HCT116 (cell line): Measurements from ENCODE around the gene CD300LB. TPM values are rescaled to one million over a fixed set of nuclear protein-coding genes. Genes with fewer than 3 reads are reported as not detected.

ENCODE experiments used
- ATAC-seq: fragments of 200-7000 bp; cut with Tn5 transposase; 2 replicates; pipeline ENCODE4 v1.9.1; 2020; ENCODE audit warnings: mild to moderate bottlenecking, moderate library complexity
- BruUV-seq: library from RNA; stranded (reverse); fragments of 400-500 nt; replicated peaks from 2 replicates; lab custom pipeline; 2021; lab: Mats Ljungman, UMichigan
- CTCF ChIA-PET: fragments of 300-600 bp; sonication (Branson Sonifier 250); formaldehyde crosslinking; loops from one replicate; lab custom pipeline; 2021; ENCODE audit warnings: antibody characterized with exemption; lab: Charles Lee
- POLR2A ChIA-PET: fragments of 300-600, 350-600 bp; sonication (Branson Sonifier 250); formaldehyde crosslinking; loops from one replicate; lab custom pipeline; 2021; ENCODE audit warnings: antibody characterized with exemption; lab: Charles Lee
- RAD21 ChIA-PET, 2 experiments: fragments of 300-600 bp; sonication (Branson Sonifier 250); formaldehyde crosslinking; loops; one replicate each; lab custom pipeline; 2023; ENCODE audit warnings: low total read pairs in 2 of 2; ENCODE audit not compliant: uncharacterized antibody in 2 of 2, unreplicated experiment in 2 of 2, low non-redundant PET in 1 of 2; lab: Charles Lee
- DNase-seq: peaks from one replicate; pipeline ENCODE4 v3.0.0-alpha.2; 2010; ENCODE audit warnings: low read depth, low spot score
- H2AFZ ChIP-seq: fragments of 200-600 bp; shearing (Covaris generic), sonication (generic); 2 replicates; pipeline ENCODE4 v1.6.1; 2017; ENCODE audit warnings: low read depth, mixed run types, mixed read lengths, antibody characterized with exemption, low read length; ENCODE audit not compliant: poor library complexity, severe bottlenecking
- H3K27ac ChIP-seq: 2 replicates; pipeline ENCODE4 v1.5.1; 2012; ENCODE audit warnings: low read depth, low read length
- H3K27me3 ChIP-seq: fragments of 200-600 bp; sonication (generic); 2 replicates; pipeline ENCODE4 v1.6.1; 2016; ENCODE audit warnings: mixed run types, low read length, mixed read lengths; ENCODE audit not compliant: insufficient read depth
- H3K36me3 ChIP-seq, 2 experiments: fragments of 200-500 bp in 1 of 2; fragments of 200-600 bp in 1 of 2; sonication (Bioruptor generic) in 1 of 2; sonication (generic) in 1 of 2; 2 replicates each; pipeline versions ENCODE4 v1.5.1 to v1.6.1; 2014 to 2016; ENCODE audit warnings: low read length in 2 of 2, inconsistent platforms in 1 of 2, mixed read lengths in 1 of 2, mixed run types in 1 of 2; ENCODE audit not compliant: insufficient read depth in 2 of 2, control insufficient read depth in 1 of 2
- H3K4me1 ChIP-seq, 2 experiments: fragments of 200-600 bp in 1 of 2; sonication (generic) in 1 of 2; 2 replicates each; pipeline versions ENCODE4 v1.5.1 to v1.6.1; 2012 to 2017; ENCODE audit warnings: low read length in 2 of 2, inconsistent platforms in 1 of 2, mild to moderate bottlenecking in 1 of 2, mixed read lengths in 1 of 2, mixed run types in 1 of 2, moderate library complexity in 1 of 2; ENCODE audit not compliant: insufficient read depth in 2 of 2, control insufficient read depth in 1 of 2
- H3K4me2 ChIP-seq: fragments of 200-600 bp; sonication (generic); 2 replicates; pipeline ENCODE4 v1.6.1; 2017; ENCODE audit warnings: mixed run types, low read length, mixed read lengths
- H3K4me3 ChIP-seq, 2 experiments: fragments of 200-600 bp in 1 of 2; sonication (generic) in 1 of 2; replicated peaks in 1 of 2; 2 replicates each; pipeline ENCODE4 v1.5.1; 2011 to 2016; ENCODE audit warnings: low read length in 2 of 2, control low read depth in 1 of 2, low read depth in 1 of 2, mild to moderate bottlenecking in 1 of 2, mixed read lengths in 1 of 2, mixed run types in 1 of 2
- H3K79me2 ChIP-seq: fragments of 200-600 bp; sonication (generic); 2 replicates; pipeline ENCODE4 v1.6.1; 2017; ENCODE audit warnings: mild to moderate bottlenecking, mixed run types, low read length, moderate library complexity, mixed read lengths; ENCODE audit not compliant: insufficient read depth
- H3K9ac ChIP-seq: fragments of 200-600 bp; sonication (generic); 2 replicates; pipeline ENCODE4 v1.6.1; 2016; ENCODE audit warnings: low read length, mixed read lengths
- H3K9me2 ChIP-seq: fragments of 200-600 bp; sonication (generic), shearing (Covaris generic); 2 replicates; pipeline ENCODE4 v1.6.1; 2017; ENCODE audit warnings: mixed run types, mild to moderate bottlenecking, moderate library complexity; ENCODE audit not compliant: insufficient read depth
- H3K9me3 ChIP-seq, 2 experiments: fragments of 200-500 bp in 1 of 2; fragments of 200-600 bp in 1 of 2; sonication (Bioruptor generic) in 1 of 2; sonication (generic) in 1 of 2; 2 replicates each; pipeline ENCODE4 v1.6.1; 2014 to 2017; ENCODE audit warnings: low read length in 2 of 2, mixed read lengths in 2 of 2, inconsistent platforms in 1 of 2, low read depth in 1 of 2, mild to moderate bottlenecking in 1 of 2, mixed run types in 1 of 2, moderate library complexity in 1 of 2; ENCODE audit not compliant: control insufficient read depth in 1 of 2, insufficient read depth in 1 of 2
- H4K20me1 ChIP-seq: fragments of 200-600 bp; sonication (generic), shearing (Covaris generic); 2 replicates; pipeline ENCODE4 v1.6.1; 2017; ENCODE audit warnings: mixed run types, mild to moderate bottlenecking, moderate library complexity; ENCODE audit not compliant: insufficient read depth
- ATF3 ChIP-seq: IDR thresholded peaks from 2 replicates; pipeline ENCODE4 v1.6.1; 2012
- CEBPB ChIP-seq: IDR thresholded peaks from 2 replicates; pipeline ENCODE4 v1.6.1; 2012; ENCODE audit warnings: low read depth
- EGR1 ChIP-seq: IDR thresholded peaks from 2 replicates; pipeline ENCODE4 v1.6.1; 2012; ENCODE audit warnings: low read depth
- JUND ChIP-seq: IDR thresholded peaks from 2 replicates; pipeline ENCODE4 v1.6.1; 2012
- MAX ChIP-seq: IDR thresholded peaks from 2 replicates; pipeline ENCODE4 v1.6.1; 2012
- POLR2AphosphoS5 ChIP-seq: IDR thresholded peaks from 2 replicates; pipeline ENCODE4 v1.6.1; 2011; ENCODE audit warnings: mild to moderate bottlenecking, low read depth, low read length, moderate library complexity
- RAD21 ChIP-seq: IDR thresholded peaks from 2 replicates; pipeline ENCODE4 v1.6.1; 2012; ENCODE audit warnings: low read depth, mild to moderate bottlenecking
- SIN3A ChIP-seq: IDR thresholded peaks from 2 replicates; pipeline ENCODE4 v1.6.1; 2012; ENCODE audit warnings: low read depth
- SP1 ChIP-seq: IDR thresholded peaks from 2 replicates; pipeline ENCODE4 v1.6.1; 2012; ENCODE audit warnings: low read depth
- SRF ChIP-seq: IDR thresholded peaks from 2 replicates; pipeline ENCODE4 v1.6.1; 2012; ENCODE audit warnings: low read depth
- TCF7L2 ChIP-seq: IDR thresholded peaks from 2 replicates; pipeline ENCODE4 v1.7.0; 2011; ENCODE audit warnings: borderline replicate concordance, inconsistent platforms; ENCODE audit not compliant: insufficient read depth, insufficient read length; ENCODE audit errors: extremely low read depth
- ZNF274 ChIP-seq: fragments of 200-500 bp; sonication (Bioruptor generic); IDR thresholded peaks from 2 replicates; pipeline ENCODE4 v1.6.1; 2014; ENCODE audit warnings: mild to moderate bottlenecking, low read depth, low read length, inconsistent platforms
- intact Hi-C: fragments of 100-400 bp; cut with micrococcal nuclease; formaldehyde crosslinking; loops from 2 replicates; pipeline ENCODE4 v1.10.0; 2022
- total RNA-seq: library from RNA; stranded (reverse); gene quantifications from one replicate; pipeline ENCODE4 v1.2.1, GENCODE V29; 2021; ENCODE audit not compliant: unreplicated experiment
- TF ChIP-seq, protein P1 (sequence below): IDR thresholded peaks from 2 replicates; pipeline ENCODE4 v1.6.1; 2012; ENCODE audit warnings: low read depth

The CD300LB gene
- total RNA-seq, 1 experiment from 2014 or later: not detected

DNA sequence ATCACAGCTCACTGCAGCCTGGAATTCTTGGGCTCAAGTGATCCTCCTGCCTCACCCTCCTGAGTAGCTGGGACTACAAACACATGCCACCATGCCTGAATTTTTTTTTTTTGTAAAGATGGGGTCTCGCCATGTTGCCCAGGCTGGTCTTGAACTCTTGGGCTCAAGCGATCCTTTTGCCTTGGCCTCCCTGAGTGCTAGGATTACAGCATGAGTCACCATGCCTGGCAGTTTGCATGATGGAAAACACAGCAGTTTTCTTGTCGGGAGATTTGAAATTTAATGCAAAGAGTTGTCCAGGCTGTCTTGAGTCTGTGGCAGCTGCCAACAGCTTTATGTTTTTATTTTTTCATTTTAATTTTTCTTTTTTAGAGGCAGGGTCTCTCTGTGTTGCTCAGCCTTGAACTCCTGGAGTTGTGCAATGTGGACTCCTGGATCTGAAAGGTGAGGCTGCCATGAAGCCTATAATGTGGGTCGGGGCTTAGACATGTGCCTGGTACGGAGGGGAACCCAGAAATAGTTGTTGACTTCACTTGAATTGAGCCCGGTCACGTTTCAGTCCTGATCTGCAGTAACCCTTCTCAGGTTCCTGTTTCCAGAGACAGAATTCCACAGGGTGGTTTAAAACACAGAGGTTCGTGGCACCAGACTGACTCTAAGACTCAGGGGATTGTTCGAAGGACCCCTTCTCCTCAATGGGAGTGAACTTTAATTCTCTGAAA lies 46.1 kb downstream of the CD300LB start:
- H3K36me3 ChIP-seq: no peaks in the 10 kb centered on the region
- no peaks in the 10 kb centered on the region for H3K79me2 ChIP-seq
- DNase-seq: no peak
- no TSS peak for BruUV-seq
- no peak overlapping the region for H3K9ac ChIP-seq
- TF ChIP-seq SRF (no peak), CEBPB (no peak), JUND (no peak), SP1 (no peak), MAX (no peak), SIN3A (no peak), POLR2AphosphoS5 (no peak), TCF7L2 (no peak), RAD21 (no peak), ZNF274 (no peak), ATF3 (no peak), EGR1 (no peak)
- TF ChIP-seq, protein P1, sequence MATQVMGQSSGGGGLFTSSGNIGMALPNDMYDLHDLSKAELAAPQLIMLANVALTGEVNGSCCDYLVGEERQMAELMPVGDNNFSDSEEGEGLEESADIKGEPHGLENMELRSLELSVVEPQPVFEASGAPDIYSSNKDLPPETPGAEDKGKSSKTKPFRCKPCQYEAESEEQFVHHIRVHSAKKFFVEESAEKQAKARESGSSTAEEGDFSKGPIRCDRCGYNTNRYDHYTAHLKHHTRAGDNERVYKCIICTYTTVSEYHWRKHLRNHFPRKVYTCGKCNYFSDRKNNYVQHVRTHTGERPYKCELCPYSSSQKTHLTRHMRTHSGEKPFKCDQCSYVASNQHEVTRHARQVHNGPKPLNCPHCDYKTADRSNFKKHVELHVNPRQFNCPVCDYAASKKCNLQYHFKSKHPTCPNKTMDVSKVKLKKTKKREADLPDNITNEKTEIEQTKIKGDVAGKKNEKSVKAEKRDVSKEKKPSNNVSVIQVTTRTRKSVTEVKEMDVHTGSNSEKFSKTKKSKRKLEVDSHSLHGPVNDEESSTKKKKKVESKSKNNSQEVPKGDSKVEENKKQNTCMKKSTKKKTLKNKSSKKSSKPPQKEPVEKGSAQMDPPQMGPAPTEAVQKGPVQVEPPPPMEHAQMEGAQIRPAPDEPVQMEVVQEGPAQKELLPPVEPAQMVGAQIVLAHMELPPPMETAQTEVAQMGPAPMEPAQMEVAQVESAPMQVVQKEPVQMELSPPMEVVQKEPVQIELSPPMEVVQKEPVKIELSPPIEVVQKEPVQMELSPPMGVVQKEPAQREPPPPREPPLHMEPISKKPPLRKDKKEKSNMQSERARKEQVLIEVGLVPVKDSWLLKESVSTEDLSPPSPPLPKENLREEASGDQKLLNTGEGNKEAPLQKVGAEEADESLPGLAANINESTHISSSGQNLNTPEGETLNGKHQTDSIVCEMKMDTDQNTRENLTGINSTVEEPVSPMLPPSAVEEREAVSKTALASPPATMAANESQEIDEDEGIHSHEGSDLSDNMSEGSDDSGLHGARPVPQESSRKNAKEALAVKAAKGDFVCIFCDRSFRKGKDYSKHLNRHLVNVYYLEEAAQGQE: no peak
- intact Hi-C loops: no loop called here
- ChIA-PET RAD21 (no interaction called here), POLR2A (no interaction called here), CTCF (interaction anchor here (0.6 to 1.2 kb wide), 2 partner anchors 106 to 117 kb away, joined by 3 read pairs; no protein-coding TSS in a partner anchor)
- no peak overlapping the region for H3K27ac ChIP-seq
- ATAC-seq: no peak
- H3K4me3 ChIP-seq: no peak overlapping the region
- peaks cover 21% of the 10 kb centered on the region; the same call in 1 of the 2 replicates for H3K27me3 ChIP-seq
- no peaks in the 10 kb centered on the region for H3K9me2 ChIP-seq
- no peaks in the 10 kb centered on the region for H3K9me3 ChIP-seq
- H4K20me1 ChIP-seq: no peaks in the 10 kb centered on the region
- no peak overlapping the region for H3K4me2 ChIP-seq
- H3K4me1 ChIP-seq: no peaks in the 10 kb centered on the region
- H2AFZ ChIP-seq: no peak overlapping the region
